PC-9 (cell line): ENCODE data around the gene NOL6. TPM values are rescaled to one million over a fixed set of nuclear protein-coding genes. Genes with fewer than 3 reads are reported as not detected.

Source experiments
- BruUV-seq: library from RNA; stranded (reverse); fragments of 400-500 nt; replicated peaks from 2 replicates; lab custom pipeline; 2021; lab: Mats Ljungman, UMichigan
- CTCF ChIA-PET: fragments of 300-600 bp; sonication (Branson Sonifier 250); formaldehyde crosslinking; loops from one replicate; lab custom pipeline; 2022; ENCODE audit warnings: antibody characterized with exemption; lab: Charles Lee
- POLR2A ChIA-PET: fragments of 300-600 bp; sonication (Branson Sonifier 250); formaldehyde crosslinking; loops from one replicate; lab custom pipeline; 2022; ENCODE audit warnings: antibody characterized with exemption; ENCODE audit not compliant: unreplicated experiment; lab: Charles Lee
- DNase-seq, 2 experiments: peaks; one replicate each; pipeline versions ENCODE4 v3.0.0 to v3.0.0-alpha.2; 2015 to 2022; ENCODE audit warnings: mixed read lengths in 1 of 2
- H2AFZ ChIP-seq: fragments of 200-600 bp; sonication (generic); 2 replicates; pipeline ENCODE4 v1.8.1; 2017; ENCODE audit warnings: antibody characterized with exemption
- H3F3A ChIP-seq: fragments of 200-600 bp; sonication (generic); 2 replicates; pipeline ENCODE4 v1.8.1; 2017; ENCODE audit warnings: antibody characterized with exemption, mild to moderate bottlenecking, low read depth; ENCODE audit not compliant: insufficient read depth
- H3K27ac ChIP-seq: fragments of 200-600 bp; sonication (generic); 2 replicates; pipeline ENCODE4 v1.6.1; 2016; ENCODE audit warnings: mixed run types
- H3K27me3 ChIP-seq: fragments of 200-600 bp; sonication (generic); 2 replicates; pipeline ENCODE4 v1.6.1; 2016; ENCODE audit warnings: low read depth, mixed run types; ENCODE audit not compliant: insufficient read depth
- H3K36me3 ChIP-seq: fragments of 200-600 bp; sonication (generic); 2 replicates; pipeline ENCODE4 v1.6.1; 2016; ENCODE audit warnings: low read depth, mixed run types
- H3K4me1 ChIP-seq: fragments of 200-600 bp; sonication (generic); replicated peaks from 2 replicates; pipeline ENCODE4 v1.6.1; 2016; ENCODE audit warnings: mixed run types; ENCODE audit not compliant: insufficient read depth
- H3K4me2 ChIP-seq: fragments of 200-600 bp; sonication (generic); 2 replicates; pipeline ENCODE4 v1.6.1; 2017; ENCODE audit warnings: mixed run types
- H3K4me3 ChIP-seq: fragments of 200-600 bp; sonication (generic); 2 replicates; pipeline ENCODE4 v1.6.1; 2016; ENCODE audit warnings: mixed run types
- H3K79me2 ChIP-seq: fragments of 200-600 bp; sonication (generic); 2 replicates; pipeline ENCODE4 v1.6.1; 2017; ENCODE audit warnings: low read depth, mixed run types
- H3K9me2 ChIP-seq: fragments of 200-600 bp; sonication (generic); 2 replicates; pipeline ENCODE4 v1.8.1; 2017; ENCODE audit warnings: mild to moderate bottlenecking; ENCODE audit not compliant: insufficient read depth
- H3K9me3 ChIP-seq: fragments of 200-600 bp; sonication (generic); 2 replicates; pipeline ENCODE4 v1.8.1; 2016; ENCODE audit warnings: low read depth; ENCODE audit not compliant: insufficient read depth
- H4K20me1 ChIP-seq: fragments of 200-600 bp; sonication (generic); 2 replicates; pipeline ENCODE4 v1.8.1; 2017; ENCODE audit not compliant: insufficient read depth
- CTCF ChIP-seq: fragments of 200-600 bp; sonication (generic); conservative IDR thresholded peaks from 2 replicates; pipeline ENCODE4 v1.6.1; 2017; ENCODE audit warnings: mixed run types, antibody characterized with exemption, mild to moderate bottlenecking, moderate library complexity
- EZH2 ChIP-seq: fragments of 200-600 bp; sonication (generic); IDR thresholded peaks from 2 replicates; pipeline ENCODE4 v1.8.0; 2017; ENCODE audit warnings: antibody characterized with exemption, low read depth
- intact Hi-C: fragments of 100-400 bp; cut with micrococcal nuclease; formaldehyde crosslinking; loops from one replicate; pipeline ENCODE4 v1.10.0; 2022; ENCODE audit not compliant: unreplicated experiment
- total RNA-seq: library from RNA; stranded (reverse); gene quantifications from 2 replicates; pipeline ENCODE4 v1.2.3, GENCODE V29; 2021

Gene NOL6
- total RNA-seq, 1 experiment from 2014 or later, result 15.5 TPM

GRCh38 chr9:33430942-33431341, 42.8 kb downstream of the NOL6 start:
- TF ChIP-seq CTCF (no peak), EZH2 (no peak)
- Histone ChIP-seq H3K9me2 (no peaks in the 10 kb centered on the region), H3K4me2 (no peak overlapping the region), H4K20me1 (no peaks in the 10 kb centered on the region), H3K9me3 (no peaks in the 10 kb centered on the region), H3K79me2 (no peaks in the 10 kb centered on the region), H3K27me3 (no peaks in the 10 kb centered on the region), H2AFZ (no peak overlapping the region), H3F3A (peaks cover 7% of the 10 kb centered on the region; the same call in 1 of the 2 replicates), H3K27ac (no peak overlapping the region), H3K36me3 (no peaks in the 10 kb centered on the region), H3K4me1 (peaks cover 13% of the 10 kb centered on the region), H3K4me3 (no peak overlapping the region)
- ChIA-PET POLR2A (interaction anchor here (0.6 kb wide), 1 partner anchor 70 kb away, joined by 4 read pairs; no protein-coding TSS in a partner anchor), CTCF (interaction anchor here (0.6 to 1.6 kb wide), 4 partner anchors 8 to 22 kb away, joined by 3 to 10 read pairs (median 4); no protein-coding TSS in a partner anchor)
- intact Hi-C loops, result no loop called here
- BruUV-seq, result no TSS peak
- DNase-seq, result peak in 1 of 2 experiments; percentile 35

GRCh38 chr9:33429256-33429985, 44.3 kb downstream of the NOL6 start:
- TF ChIP-seq EZH2, result no peak
- TF ChIP-seq CTCF, result no peak
- POLR2A ChIA-PET, result no interaction called here
- intact Hi-C loops, result no loop called here
- no peak for DNase-seq
- CTCF ChIA-PET, result no interaction called here
- Histone ChIP-seq H3K27ac (no peak overlapping the region), H3K4me2 (no peak overlapping the region), H3K36me3 (no peaks in the 10 kb centered on the region), H2AFZ (no peak overlapping the region), H3K9me2 (no peaks in the 10 kb centered on the region), H3K9me3 (no peaks in the 10 kb centered on the region), H3F3A (peaks cover 7% of the 10 kb centered on the region; the same call in 1 of the 2 replicates), H3K4me3 (no peak overlapping the region), H3K4me1 (peaks cover 16% of the 10 kb centered on the region), H3K79me2 (no peaks in the 10 kb centered on the region), H4K20me1 (no peaks in the 10 kb centered on the region), H3K27me3 (no peaks in the 10 kb centered on the region)
- BruUV-seq, result no TSS peak

- BruUV-seq, result no TSS peak
Observed at GRCh38 chr9:33426843-33427293, 46.9 kb downstream of the NOL6 start.

More at GRCh38 chr9:33426843-33427293, 46.9 kb downstream of the NOL6 start:
- Histone ChIP-seq H3K79me2 (no peaks in the 10 kb centered on the region), H3K4me1 (peaks cover 16% of the 10 kb centered on the region), H3K27me3 (no peaks in the 10 kb centered on the region), H3K4me2 (no peak overlapping the region), H3F3A (peaks cover 7% of the 10 kb centered on the region; the same call in 1 of the 2 replicates), H3K4me3 (no peak overlapping the region), H3K27ac (no peak overlapping the region), H4K20me1 (no peaks in the 10 kb centered on the region), H2AFZ (no peak overlapping the region), H3K9me3 (no peaks in the 10 kb centered on the region), H3K36me3 (no peaks in the 10 kb centered on the region), H3K9me2 (no peaks in the 10 kb centered on the region)
- intact Hi-C loops, result no loop called here
- POLR2A ChIA-PET, result no interaction called here
- CTCF ChIA-PET, result no interaction called here
- TF ChIP-seq CTCF (no peak), EZH2 (no peak)
- DNase-seq, result no peak
